ENCODE measurements around the gene TECR. TPM values are rescaled to one million over a fixed set of nuclear protein-coding genes. Genes with fewer than 3 reads are reported as not detected.

The TECR gene
- total and polyA plus RNA-seq, 2 of the 13 experiments (the other 11 are each of a cell fraction or from before 2014, with no cell fraction given), result 54.9 to 121 TPM

GRCh38 chr19:14496029-14496833 is 33.2 kb upstream of the TECR start, which contains the start of gene GIPC1 (continued):
- TF ChIP-seq HMGXB3 (CRISPR knock-in tag; IDR thresholded peaks at IDR 0.05; ENCODE audit: borderline replicate concordance) (peak; percentile 78; the same call in 1 of the 2 replicates), POGZ (CRISPR knock-in tag; IDR thresholded peaks at IDR 0.05) (peak; percentile 91), ZBTB14 (CRISPR knock-in tag; IDR thresholded peaks at IDR 0.05) (no peak), ZNF770 (CRISPR knock-in tag; IDR thresholded peaks at IDR 0.05) (peak; percentile 33; the same call in 1 of the 2 replicates), LBX2 (CRISPR knock-in tag; IDR thresholded peaks at IDR 0.05; ENCODE audit: borderline replicate concordance) (no peak), KDM2A (CRISPR knock-in tag; IDR thresholded peaks at IDR 0.05; ENCODE audit: borderline replicate concordance, low read depth) (peak; percentile 73; the same call in 1 of the 2 replicates), PHF8 (CRISPR knock-in tag; IDR thresholded peaks at IDR 0.05) (peak; percentile 47; the same call in 1 of the 2 replicates), HMGXB4 (CRISPR knock-in tag; IDR thresholded peaks at IDR 0.05; ENCODE audit: borderline replicate concordance in 1 of 2, low read depth in 1 of 2) (peak; percentile 27 to 81; a peak in 2 of 4 replicates), ATF7 (IDR thresholded peaks at IDR 0.05) (peak; percentile 72), ATF7 (CRISPR knock-in tag; IDR thresholded peaks at IDR 0.05) (no peak), ZNF326 (CRISPR knock-in tag; IDR thresholded peaks at IDR 0.05; ENCODE audit: borderline replicate concordance) (no peak), ZNF512 (CRISPR knock-in tag; IDR thresholded peaks at IDR 0.05) (no peak), ZNF205 (CRISPR knock-in tag; IDR thresholded peaks at IDR 0.05) (0 out of 2 replicates have a peak, but pooled peaks have one; percentile 56), MXI1 (IDR thresholded peaks at IDR 0.05; ENCODE audit: borderline replicate concordance, low read depth, low read length) (peak; percentile 91; the same call in 2 of the 3 replicates), ZNF816 (CRISPR knock-in tag; IDR thresholded peaks at IDR 0.05; ENCODE audit: borderline replicate concordance) (0 out of 2 replicates have a peak, but pooled peaks have one; percentile 13), JUN (CRISPR knock-in tag; IDR thresholded peaks at IDR 0.05) (no peak)
